CD4-positive, alpha-beta T cell (primary cell): ENCODE data around the gene C1orf35. TPM values are rescaled to one million over a fixed set of nuclear protein-coding genes. Genes with fewer than 3 reads are reported as not detected.

ENCODE experiments used
- ATAC-seq: fragments of 200-7000 bp; cut with Tn5 transposase; one replicate; pipeline ENCODE4 v1.10.0; 2022; ENCODE audit warnings: mild to moderate bottlenecking; ENCODE audit not compliant: poor library complexity
- CTCF ChIA-PET: fragments of 350-600 bp; sonication (Branson Sonifier 250); formaldehyde crosslinking; loops from one replicate; lab custom pipeline; 2021; ENCODE audit warnings: antibody characterized with exemption, inconsistent platforms; lab: Charles Lee
- POLR2A ChIA-PET: fragments of 350-600 bp; sonication (Branson Sonifier 250); formaldehyde crosslinking; loops from one replicate; lab custom pipeline; 2021; ENCODE audit warnings: antibody characterized with exemption, inconsistent platforms; lab: Charles Lee
- DNase-seq, 14 experiments: peaks; one replicate each; pipeline ENCODE4 v3.0.0-alpha.2; 2013 to 2020; ENCODE audit warnings: mixed read lengths in 2 of 14
- H3K27ac ChIP-seq, 2 donors: one replicate each; pipeline versions ENCODE4 v1.5.1 to v1.7.0; 2013; ENCODE audit warnings: low read length in 2 of 2, low read depth in 1 of 2, mild to moderate bottlenecking in 1 of 2
- H3K27me3 ChIP-seq, 2 experiments: 1 replicate in 1 of 2; 2 replicates in 1 of 2; pipeline versions ENCODE4 v1.6.1 to v1.7.0; 2013; ENCODE audit warnings: low read length in 2 of 2, control low read depth in 1 of 2, mild to moderate bottlenecking in 1 of 2, moderate library complexity in 1 of 2; ENCODE audit not compliant: insufficient read depth in 2 of 2, control insufficient read depth in 1 of 2
- H3K36me3 ChIP-seq: one replicate; pipeline ENCODE4 v1.6.1; 2013; ENCODE audit warnings: low read length, control low read depth; ENCODE audit not compliant: insufficient read depth
- H3K4me1 ChIP-seq: one replicate; pipeline ENCODE4 v1.6.1; 2013; ENCODE audit warnings: low read length, control low read depth; ENCODE audit not compliant: insufficient read depth
- H3K4me3 ChIP-seq: one replicate; pipeline ENCODE4 v1.5.1; 2013; ENCODE audit warnings: mild to moderate bottlenecking, low read length, moderate library complexity
- H3K9me3 ChIP-seq, 2 experiments: 1 replicate in 1 of 2; 2 replicates in 1 of 2; pipeline versions ENCODE4 v1.6.1 to v1.7.0; 2013; ENCODE audit warnings: low read length in 2 of 2, mild to moderate bottlenecking in 2 of 2, control low read depth in 1 of 2, moderate library complexity in 1 of 2; ENCODE audit not compliant: control insufficient read depth in 1 of 2, insufficient read depth in 1 of 2
- H3K27ac Mint-ChIP-seq: one replicate; pipeline ENCODE4 v1.8.0; 2020; ENCODE audit warnings: mixed read lengths
- H3K27me3 Mint-ChIP-seq: one replicate; pipeline ENCODE4 v1.8.0; 2021; ENCODE audit warnings: mixed read lengths
- H3K36me3 Mint-ChIP-seq: one replicate; pipeline ENCODE4 v1.8.0; 2021; ENCODE audit warnings: low read depth, mixed read lengths
- H3K4me1 Mint-ChIP-seq: one replicate; pipeline ENCODE4 v1.8.0; 2021; ENCODE audit warnings: low read depth, mixed read lengths
- H3K4me3 Mint-ChIP-seq: one replicate; pipeline ENCODE4 v1.8.0; 2020; ENCODE audit warnings: mild to moderate bottlenecking, mixed read lengths
- H3K9me3 Mint-ChIP-seq: one replicate; pipeline ENCODE4 v1.8.0; 2020; ENCODE audit warnings: mixed read lengths
- intact Hi-C, 2 experiments: fragments of 100-400 bp; cut with DNase I in 1 of 2; cut with micrococcal nuclease in 1 of 2; formaldehyde crosslinking; loops; one replicate each; pipeline versions ENCODE4 v1.15.1 to v1.9.0; 2023 to 2025; cut with DNase I, micrococcal nuclease
- total RNA-seq, 174 experiments: library from RNA in 2 of 174; stranded (reverse) in 2 of 174; gene quantifications; one replicate each; pipeline ENCODE4 v1.2.3 and lab custom pipeline; 2021 to 2026
- TF ChIP-seq, protein P1 (sequence below): fragments of 200-600 bp; IDR thresholded peaks from one replicate; pipeline ENCODE4 v1.8.0; 2022; ENCODE audit warnings: antibody characterized with exemption, mild to moderate bottlenecking

Gene C1orf35
- total RNA-seq, 2 experiments from 2014 or later, result 36.6 to 40.3 TPM

DNA sequence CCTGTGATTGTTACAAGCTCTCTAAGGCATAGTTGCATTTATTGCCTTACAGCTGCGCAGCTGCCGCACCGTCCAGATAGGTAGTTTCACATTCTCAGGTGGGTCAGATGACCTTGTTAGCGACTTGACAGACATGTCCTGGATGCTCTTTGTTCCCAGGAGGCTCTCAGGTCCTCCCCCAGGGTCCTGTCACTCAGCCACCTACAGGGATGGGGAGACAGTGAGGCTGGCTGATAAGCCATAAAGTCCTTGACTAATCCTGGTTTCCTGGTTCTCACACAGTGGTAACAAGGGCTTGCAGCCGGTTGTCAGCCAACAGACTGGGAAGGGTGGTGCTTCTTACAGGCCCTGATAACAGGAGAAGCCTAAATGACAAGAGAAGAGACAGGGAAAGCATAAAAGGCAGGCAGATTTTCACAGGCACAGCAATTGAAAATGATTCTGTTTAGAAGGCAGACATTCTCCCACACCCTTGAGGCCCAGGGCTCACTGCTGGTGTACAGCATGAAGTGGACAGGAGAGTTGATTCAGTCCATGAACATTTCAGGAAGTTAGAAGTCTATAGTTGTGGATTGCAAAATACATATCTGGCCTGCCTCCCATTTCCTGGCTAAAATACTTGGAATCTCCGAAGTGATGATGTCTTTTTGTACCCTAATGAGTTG is 17.7 kb downstream of the C1orf35 start:
- peaks cover 24% of the 10 kb centered on the region for H3K36me3 ChIP-seq
- DNase-seq (peak in 1 of 14 experiments; percentile 40), ATAC-seq (no peak)
- Mint-ChIP-seq H3K4me3 (peak overlapping the region; percentile 97), H3K27ac (peak overlapping the region; percentile 99), H3K27me3 (no peaks in the 10 kb centered on the region), H3K9me3 (no peaks in the 10 kb centered on the region), H3K36me3 (peaks cover 53% of the 10 kb centered on the region), H3K4me1 (peaks cover 77% of the 10 kb centered on the region)
- CTCF ChIA-PET, result interaction anchor here (1.3 kb wide), 1 partner anchor 81 kb away, joined by 3 read pairs; no protein-coding TSS in a partner anchor
- H3K4me1 ChIP-seq, result peaks cover 84% of the 10 kb centered on the region
- peak overlapping the region in 1 of 2 donors; percentile 32 for H3K27ac ChIP-seq
- peak overlapping the region; percentile 2 for H3K4me3 ChIP-seq
- no peaks in the 10 kb centered on the region for H3K27me3 ChIP-seq
- TF ChIP-seq, protein P1, sequence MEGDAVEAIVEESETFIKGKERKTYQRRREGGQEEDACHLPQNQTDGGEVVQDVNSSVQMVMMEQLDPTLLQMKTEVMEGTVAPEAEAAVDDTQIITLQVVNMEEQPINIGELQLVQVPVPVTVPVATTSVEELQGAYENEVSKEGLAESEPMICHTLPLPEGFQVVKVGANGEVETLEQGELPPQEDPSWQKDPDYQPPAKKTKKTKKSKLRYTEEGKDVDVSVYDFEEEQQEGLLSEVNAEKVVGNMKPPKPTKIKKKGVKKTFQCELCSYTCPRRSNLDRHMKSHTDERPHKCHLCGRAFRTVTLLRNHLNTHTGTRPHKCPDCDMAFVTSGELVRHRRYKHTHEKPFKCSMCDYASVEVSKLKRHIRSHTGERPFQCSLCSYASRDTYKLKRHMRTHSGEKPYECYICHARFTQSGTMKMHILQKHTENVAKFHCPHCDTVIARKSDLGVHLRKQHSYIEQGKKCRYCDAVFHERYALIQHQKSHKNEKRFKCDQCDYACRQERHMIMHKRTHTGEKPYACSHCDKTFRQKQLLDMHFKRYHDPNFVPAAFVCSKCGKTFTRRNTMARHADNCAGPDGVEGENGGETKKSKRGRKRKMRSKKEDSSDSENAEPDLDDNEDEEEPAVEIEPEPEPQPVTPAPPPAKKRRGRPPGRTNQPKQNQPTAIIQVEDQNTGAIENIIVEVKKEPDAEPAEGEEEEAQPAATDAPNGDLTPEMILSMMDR, result no peak
- POLR2A ChIA-PET, result no interaction called here
- no peaks in the 10 kb centered on the region for H3K9me3 ChIP-seq
- intact Hi-C loops, result loop anchor here in 1 of 2 experiments (2.0 to 10.0 kb wide), 3 partner anchors 13 to 1141 kb away; partner anchors contain the start of gene COQ8A

DNA sequence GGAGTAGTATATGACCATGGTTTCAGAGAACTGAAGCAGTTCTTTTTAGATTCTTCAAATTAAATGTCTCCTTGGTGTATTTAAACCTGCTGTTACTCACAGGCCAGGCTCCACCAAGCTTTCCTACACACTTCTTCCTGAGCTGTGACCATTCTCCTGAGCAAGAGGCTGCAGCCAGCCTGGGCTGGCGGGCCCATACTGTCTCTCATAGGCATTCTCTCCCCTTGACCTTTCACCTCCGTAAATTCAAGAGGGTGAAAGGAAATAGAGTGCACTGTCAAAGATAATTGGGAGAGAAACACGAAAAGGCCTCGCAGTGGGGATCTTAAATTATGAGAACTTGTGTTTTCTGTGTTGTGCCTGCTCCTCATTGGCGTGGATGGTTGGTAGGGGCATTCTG is 18.3 kb downstream of the C1orf35 start:
- intact Hi-C loops, result loop anchor here (2.0 to 10.0 kb wide), 6 partner anchors 14 to 1140 kb away; partner anchors contain the start of genes IBA57 (in 2 of the 2), COQ8A (in 1 of the 2) and ZNF678 (in 1 of the 2)
- ChIA-PET POLR2A (interaction anchor here (3.5 to 3.7 kb wide), 3 partner anchors 15 to 81 kb away, joined by 22 to 44 read pairs (median 38); partner anchors contain the start of genes IBA57 and MRPL55), CTCF (interaction anchor here (1.3 kb wide), 2 partner anchors 17 to 82 kb away, joined by 3 to 6 read pairs; no protein-coding TSS in a partner anchor)
- Histone ChIP-seq H3K27ac (no peak overlapping the region), H3K4me1 (peaks cover 84% of the 10 kb centered on the region), H3K27me3 (no peaks in the 10 kb centered on the region), H3K9me3 (no peaks in the 10 kb centered on the region), H3K36me3 (peaks cover 22% of the 10 kb centered on the region), H3K4me3 (peak overlapping the region; percentile 80)
- DNase-seq (no peak), ATAC-seq (no peak)
- Mint-ChIP-seq H3K4me3 (peak overlapping the region; percentile 97), H3K9me3 (no peaks in the 10 kb centered on the region), H3K27me3 (no peaks in the 10 kb centered on the region), H3K36me3 (peaks cover 49% of the 10 kb centered on the region), H3K4me1 (peaks cover 71% of the 10 kb centered on the region), H3K27ac (peak overlapping the region; percentile 99)
- TF ChIP-seq, protein P1, result no peak

DNA sequence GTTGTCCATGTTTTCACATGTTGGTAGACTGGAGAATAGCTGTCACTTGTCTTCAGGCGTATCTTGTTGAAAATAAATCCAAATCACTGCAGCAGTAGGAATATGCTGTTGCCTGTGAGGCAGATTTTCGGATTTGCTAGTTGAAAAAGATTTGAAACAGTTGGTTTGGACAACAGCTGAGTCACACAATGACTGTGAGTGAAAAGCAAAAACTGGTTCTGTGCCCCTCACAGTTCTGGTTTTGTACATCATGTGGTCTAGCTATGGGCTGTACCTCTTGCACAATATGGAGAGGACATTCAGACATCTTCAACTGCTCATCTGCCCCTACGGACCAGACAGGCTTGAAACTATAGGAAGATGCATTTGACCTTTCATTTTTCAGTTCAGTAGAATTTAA is 18.8 kb downstream of the C1orf35 start:
- H3K4me1 ChIP-seq, result peaks cover 81% of the 10 kb centered on the region
- Mint-ChIP-seq H3K9me3 (no peaks in the 10 kb centered on the region), H3K4me3 (peak overlapping the region; percentile 97), H3K4me1 (peaks cover 68% of the 10 kb centered on the region), H3K27me3 (no peaks in the 10 kb centered on the region), H3K36me3 (peaks cover 47% of the 10 kb centered on the region), H3K27ac (peak overlapping the region; percentile 99)
- H3K4me3 ChIP-seq, result peak overlapping the region; percentile 80
- intact Hi-C loops, result loop anchor here (2.0 to 10.0 kb wide), 5 partner anchors 14 to 1140 kb away; partner anchors contain the start of genes IBA57 (in 2 of the 2), COQ8A (in 1 of the 2) and ZNF678 (in 1 of the 2)
- no peaks in the 10 kb centered on the region for H3K27me3 ChIP-seq
- peaks cover 19% of the 10 kb centered on the region for H3K36me3 ChIP-seq
- TF ChIP-seq, protein P1, result no peak
- CTCF ChIA-PET, result interaction anchor here (1.3 kb wide), 2 partner anchors 17 to 82 kb away, joined by 3 to 6 read pairs; no protein-coding TSS in a partner anchor
- POLR2A ChIA-PET, result interaction anchor here (0.8 to 3.7 kb wide), 5 partner anchors 15 to 402 kb away, joined by 3 to 44 read pairs (median 22); partner anchors contain the start of genes IBA57 and MRPL55
- no peaks in the 10 kb centered on the region for H3K9me3 ChIP-seq
- peak in 2 of 14 experiments; percentile 53 to 57 for DNase-seq
- ATAC-seq, result no peak
- H3K27ac ChIP-seq, result peak overlapping the region in 1 of 2 donors; percentile 89
